MM.1S (cell line): ENCODE results near the gene CD84.

ENCODE experiments used
- DNase-seq: peaks from one replicate; pipeline ENCODE4 v3.0.0-alpha.2; 2015
- H2AFZ ChIP-seq: fragments of 300-600 bp; sonication (generic); 2 replicates; pipeline ENCODE4 v1.6.0; 2016; ENCODE audit warnings: antibody characterized with exemption, low read length
- H3F3A ChIP-seq: fragments of 300-600 bp; sonication (generic); 2 replicates; pipeline ENCODE4 v1.6.1; 2016; ENCODE audit warnings: mild to moderate bottlenecking, antibody characterized with exemption, low read length, moderate library complexity, mixed read lengths; ENCODE audit not compliant: insufficient read depth
- H3K27ac ChIP-seq: fragments of 300-600 bp; sonication (generic); 2 replicates; pipeline ENCODE4 v1.5.1; 2016; ENCODE audit warnings: mild to moderate bottlenecking, low read length
- H3K27me3 ChIP-seq: fragments of 300-600 bp; sonication (generic); replicated peaks from 2 replicates; pipeline ENCODE4 v1.6.0; 2016; ENCODE audit warnings: low read length; ENCODE audit not compliant: insufficient read depth
- H3K36me3 ChIP-seq: fragments of 300-600 bp; sonication (generic); replicated peaks from 2 replicates; pipeline ENCODE4 v1.6.1; 2016; ENCODE audit warnings: mild to moderate bottlenecking, low read length, mixed read lengths; ENCODE audit not compliant: insufficient read depth
- H3K4me1 ChIP-seq: fragments of 300-600 bp; sonication (generic); 2 replicates; pipeline ENCODE4 v1.6.1; 2016; ENCODE audit warnings: low read length, mixed read lengths
- H3K4me2 ChIP-seq: fragments of 300-600 bp; sonication (generic); 2 replicates; pipeline ENCODE4 v1.6.0; 2016; ENCODE audit warnings: low read depth, low read length
- H3K4me3 ChIP-seq: fragments of 300-600 bp; sonication (generic); 2 replicates; pipeline ENCODE4 v1.5.1; 2016; ENCODE audit warnings: low read length, mixed read lengths
- H3K79me2 ChIP-seq: fragments of 300-600 bp; sonication (generic); 2 replicates; pipeline ENCODE4 v1.6.1; 2016; ENCODE audit warnings: mixed run types, low read length, mixed read lengths
- H3K9ac ChIP-seq: fragments of 300-600 bp; sonication (generic); 2 replicates; pipeline ENCODE4 v1.6.1; 2016; ENCODE audit warnings: low read length, mixed read lengths
- H3K9me2 ChIP-seq: fragments of 300-600 bp; sonication (generic); replicated peaks from 2 replicates; pipeline ENCODE4 v1.6.1; 2016; ENCODE audit warnings: mild to moderate bottlenecking, low read length, mixed read lengths; ENCODE audit not compliant: insufficient read depth
- H3K9me3 ChIP-seq: fragments of 300-600 bp; sonication (generic); replicated peaks from 2 replicates; pipeline ENCODE4 v1.6.1; 2016; ENCODE audit warnings: mild to moderate bottlenecking, low read length, mixed read lengths; ENCODE audit not compliant: insufficient read depth
- H4K20me1 ChIP-seq: fragments of 300-600 bp; sonication (generic); 2 replicates; pipeline ENCODE4 v1.6.1; 2016; ENCODE audit warnings: mild to moderate bottlenecking, low read length, moderate library complexity, mixed read lengths; ENCODE audit not compliant: insufficient read depth
- CTCF ChIP-seq: fragments of 300-600 bp; sonication (generic); IDR thresholded peaks from 2 replicates; pipeline ENCODE4 v1.5.1; 2016; ENCODE audit warnings: antibody characterized with exemption, low read length, mixed read lengths
- EZH2 ChIP-seq: fragments of 300-600 bp; sonication (generic); optimal IDR thresholded peaks from 2 replicates; pipeline ENCODE3; 2017; ENCODE audit warnings: low read depth, mild to moderate bottlenecking, antibody characterized with exemption, low read length, mixed read lengths
- EZH2phosphoT487 ChIP-seq: fragments of 300-600 bp; sonication (generic); IDR thresholded peaks from 2 replicates; pipeline ENCODE4 v1.6.1; 2018; ENCODE audit warnings: antibody characterized with exemption, low read length

Gene CD84

GRCh38 chr1:160541622-160542302 is 37.5 kb downstream of the CD84 start:
- Histone ChIP-seq H3K27ac (no peak overlapping the region), H3K4me3 (no peak overlapping the region), H3K79me2 (no peaks in the 10 kb centered on the region), H3K9me3 (no peaks in the 10 kb centered on the region), H3K9me2 (no peaks in the 10 kb centered on the region), H2AFZ (0 out of 2 replicates have a peak overlapping the region, but pooled peaks have one; percentile 0), H3K4me2 (no peak overlapping the region), H3F3A (peaks cover 14% of the 10 kb centered on the region), H3K27me3 (no peaks in the 10 kb centered on the region), H4K20me1 (no peaks in the 10 kb centered on the region), H3K36me3 (no peaks in the 10 kb centered on the region), H3K4me1 (peaks cover 26% of the 10 kb centered on the region), H3K9ac (no peak overlapping the region)
- TF ChIP-seq CTCF = no peak
- TF ChIP-seq EZH2 = no peak
- no peak for TF ChIP-seq EZH2phosphoT487
- no peak for DNase-seq

- no peaks in the 10 kb centered on the region for H3K27me3 ChIP-seq
- no peaks in the 10 kb centered on the region for H3K9me3 ChIP-seq
- DNase-seq = no peak
- H3K4me1 ChIP-seq = peaks cover 26% of the 10 kb centered on the region
- TF ChIP-seq CTCF = no peak
- TF ChIP-seq EZH2phosphoT487 = no peak
- TF ChIP-seq EZH2 = no peak
- H4K20me1 ChIP-seq = no peaks in the 10 kb centered on the region
- no peaks in the 10 kb centered on the region for H3K36me3 ChIP-seq
- H3K27ac ChIP-seq = peak overlapping the region; percentile 71
- no peaks in the 10 kb centered on the region for H3K79me2 ChIP-seq
- peak overlapping the region; percentile 11; the same call in 1 of the 2 replicates for H3K4me3 ChIP-seq
- no peaks in the 10 kb centered on the region for H3K9me2 ChIP-seq
- H3F3A ChIP-seq = peaks cover 14% of the 10 kb centered on the region
- peak overlapping the region; percentile 26; the same call in 1 of the 2 replicates for H3K9ac ChIP-seq
- peak overlapping the region; percentile 58 for H2AFZ ChIP-seq
- H3K4me2 ChIP-seq = peak overlapping the region; percentile 64
These were observed 38.5 kb downstream of the CD84 start for GRCh38 chr1:160540859-160541233.

- peak overlapping the region; percentile 64 for H3K4me2 ChIP-seq
- peaks cover 26% of the 10 kb centered on the region for H3K4me1 ChIP-seq
These were observed 39.1 kb downstream of the CD84 start for GRCh38 chr1:160539990-160540858.

More at GRCh38 chr1:160539990-160540858, 39.1 kb downstream of the CD84 start:
- H3K27me3 ChIP-seq = no peaks in the 10 kb centered on the region
- no peaks in the 10 kb centered on the region for H3K79me2 ChIP-seq
- H3K9me2 ChIP-seq = no peaks in the 10 kb centered on the region
- peak overlapping the region; percentile 71 for H3K27ac ChIP-seq
- H3K9ac ChIP-seq = peak overlapping the region; percentile 26; the same call in 1 of the 2 replicates
- no peaks in the 10 kb centered on the region for H3K36me3 ChIP-seq
- peak overlapping the region; percentile 11 for H3K4me3 ChIP-seq
- peak; percentile 94 for DNase-seq
- peak overlapping the region; percentile 58 for H2AFZ ChIP-seq
- H4K20me1 ChIP-seq = no peaks in the 10 kb centered on the region
- TF ChIP-seq EZH2phosphoT487 = no peak
- TF ChIP-seq CTCF = no peak
- no peak for TF ChIP-seq EZH2
- H3K9me3 ChIP-seq = no peaks in the 10 kb centered on the region
- H3F3A ChIP-seq = peaks cover 14% of the 10 kb centered on the region
